Lower lobe of right lung (tissue), 2 donors: ENCODE results near the gene RANGRF. TPM values are rescaled to one million over a fixed set of nuclear protein-coding genes. Genes with fewer than 3 reads are reported as not detected.

Experiments used
- ATAC-seq, 2 donors: fragments of 200-7000 bp; cut with Tn5 transposase; one replicate each; pipeline ENCODE4 v1.9.1; 2020 to 2022; ENCODE audit warnings: mild to moderate bottlenecking in 2 of 2, moderate library complexity in 2 of 2
- DNase-seq: peaks from one replicate; pipeline ENCODE4 v3.0.0-alpha.2; 2020
- H3K27ac ChIP-seq: fragments of 200-600 bp; one replicate; pipeline ENCODE4 v1.8.0; 2022
- H3K27me3 ChIP-seq: fragments of 200-600 bp; one replicate; pipeline ENCODE4 v1.8.0; 2022; ENCODE audit warnings: low read depth
- H3K36me3 ChIP-seq: fragments of 200-600 bp; one replicate; pipeline ENCODE4 v1.8.0; 2022; ENCODE audit warnings: mild to moderate bottlenecking
- H3K4me1 ChIP-seq: fragments of 200-600 bp; one replicate; pipeline ENCODE4 v1.8.0; 2022
- H3K4me3 ChIP-seq: fragments of 200-600 bp; one replicate; pipeline ENCODE4 v1.8.0; 2022; ENCODE audit warnings: mild to moderate bottlenecking
- H3K9me3 ChIP-seq: fragments of 200-600 bp; one replicate; pipeline ENCODE4 v1.8.0; 2022
- CTCF ChIP-seq: fragments of 200-600 bp; IDR thresholded peaks from one replicate; pipeline ENCODE4 v1.8.0; 2022; ENCODE audit warnings: antibody characterized with exemption, mild to moderate bottlenecking
- intact Hi-C: fragments of 100-400 bp; cut with DNase I; formaldehyde crosslinking; loops from one replicate; pipeline ENCODE4 v1.11.0; 2022
- total RNA-seq: library from RNA; stranded (reverse); fragmentation: NEBNext Ultra II Directional; extraction: Animal tissue kit (Norgen Biotek cat#: 25700); gene quantifications from one replicate; pipeline ENCODE4 v1.2.1, GENCODE V29; 2021
- donor health status: DM: no; HTN: yes; CAD: no; lungs with severe emphysema.

The RANGRF gene
- total RNA-seq, 1 donor from 2014 or later: 24.6 TPM

GRCh38 chr17:8300226-8300625 is 11.8 kb downstream of the RANGRF start:
- no peak overlapping the region for H3K27ac ChIP-seq
- intact Hi-C loops: no loop called here
- no peak for ATAC-seq
- H3K4me3 ChIP-seq: no peak overlapping the region
- H3K4me1 ChIP-seq: no peaks in the 10 kb centered on the region
- TF ChIP-seq CTCF: no peak
- no peaks in the 10 kb centered on the region for H3K27me3 ChIP-seq
- no peaks in the 10 kb centered on the region for H3K36me3 ChIP-seq
- no peaks in the 10 kb centered on the region for H3K9me3 ChIP-seq
- no peak for DNase-seq

GRCh38 chr17:8300627-8301242 is 12.3 kb downstream of the RANGRF start:
- DNase-seq (peak; percentile 72), ATAC-seq (peak; percentile 92 to 94)
- peak; percentile 80 for TF ChIP-seq CTCF
- Histone ChIP-seq H3K4me1 (no peaks in the 10 kb centered on the region), H3K27me3 (no peaks in the 10 kb centered on the region), H3K9me3 (no peaks in the 10 kb centered on the region), H3K36me3 (no peaks in the 10 kb centered on the region), H3K4me3 (no peak overlapping the region), H3K27ac (no peak overlapping the region)
- intact Hi-C loops: no loop called here

- Histone ChIP-seq H3K27me3 (peaks cover 27% of the 10 kb centered on the region), H3K36me3 (peaks cover 5% of the 10 kb centered on the region), H3K27ac (peak overlapping the region; percentile 82), H3K4me1 (peaks cover 13% of the 10 kb centered on the region), H3K9me3 (no peaks in the 10 kb centered on the region), H3K4me3 (peak overlapping the region; percentile 53)
- no peak for TF ChIP-seq CTCF
- intact Hi-C loops: no loop called here
- peak; percentile 31 to 55 for ATAC-seq
- DNase-seq: no peak
Observed at GRCh38 chr17:8310601-8311123, 22.2 kb downstream of the RANGRF start.

- DNase-seq (no peak), ATAC-seq (peak; percentile 22 to 31)
- Histone ChIP-seq H3K27ac (peak overlapping the region; percentile 82), H3K9me3 (no peaks in the 10 kb centered on the region), H3K36me3 (peaks cover 11% of the 10 kb centered on the region), H3K27me3 (peaks cover 33% of the 10 kb centered on the region), H3K4me3 (peak overlapping the region; percentile 53), H3K4me1 (peaks cover 14% of the 10 kb centered on the region)
- intact Hi-C loops: no loop called here
- TF ChIP-seq CTCF: no peak
Observed at GRCh38 chr17:8311131-8311790, 22.8 kb downstream of the RANGRF start.

- H3K4me1 ChIP-seq: peaks cover 14% of the 10 kb centered on the region
- intact Hi-C loops: no loop called here
- H3K36me3 ChIP-seq: peaks cover 16% of the 10 kb centered on the region
- H3K27ac ChIP-seq: no peak overlapping the region
- no peak for TF ChIP-seq CTCF
- peak overlapping the region; percentile 53 for H3K4me3 ChIP-seq
- DNase-seq (no peak), ATAC-seq (no peak)
- H3K27me3 ChIP-seq: peaks cover 33% of the 10 kb centered on the region
- H3K9me3 ChIP-seq: no peaks in the 10 kb centered on the region
Observed at GRCh38 chr17:8312251-8312650, 23.8 kb downstream of the RANGRF start.
